ENCODE results near the gene KCNQ1. TPM values are rescaled to one million over a fixed set of nuclear protein-coding genes. Genes with fewer than 3 reads are reported as not detected.

Gene KCNQ1
- polyA plus RNA-seq, 1 donor from 2014 or later = not detected

DNA sequence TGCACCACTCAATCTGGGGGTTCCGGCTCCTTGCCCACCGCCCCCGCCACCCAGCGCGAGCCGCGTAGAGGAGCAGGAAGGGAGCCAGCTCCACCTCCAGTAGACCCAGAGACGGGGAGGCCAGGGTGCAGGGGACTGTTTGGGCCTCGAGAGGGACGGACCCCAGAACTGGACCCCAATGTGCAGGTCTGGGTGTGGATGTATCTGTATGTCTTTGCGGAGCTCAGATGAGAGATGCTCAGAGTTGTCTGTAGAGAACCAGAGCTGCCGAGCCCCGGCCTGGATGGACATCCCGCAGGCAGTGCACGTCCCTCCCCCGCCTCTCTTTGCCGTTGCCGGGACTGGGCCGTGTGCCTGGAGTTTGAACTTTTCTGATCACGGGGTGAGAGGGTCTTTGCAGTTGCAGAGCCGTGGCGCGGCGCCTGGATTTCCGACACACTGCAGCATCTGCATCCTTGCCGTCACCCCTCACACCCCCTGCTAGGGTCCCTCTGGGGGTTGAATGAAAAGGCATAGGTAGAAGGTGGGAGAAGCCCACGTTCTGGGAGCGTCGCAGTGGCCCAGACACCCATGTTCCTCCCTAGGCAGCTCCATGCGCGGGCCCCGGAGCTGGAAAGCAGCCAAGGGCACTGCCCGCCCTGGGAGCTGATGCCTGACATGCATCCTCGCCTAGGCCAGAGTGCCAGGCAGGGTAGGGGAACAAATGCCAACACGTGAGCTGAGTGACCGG is 105.2 kb downstream of the KCNQ1 start:
- H3F3A ChIP-seq (ENCODE audit: insufficient read depth, low read length, poor library complexity, severe bottlenecking) = no peaks in the 10 kb centered on the region
- no peaks in the 10 kb centered on the region for H3K9me3 ChIP-seq (ENCODE audit: low read length)
- H3K4me3 ChIP-seq (ENCODE audit: low read length) = no peak overlapping the region
- H4K20me1 ChIP-seq (ENCODE audit: insufficient read depth) = no peaks in the 10 kb centered on the region
- H3K4me2 ChIP-seq (ENCODE audit: low read length) = no peak overlapping the region
- no peaks in the 10 kb centered on the region for H3K36me3 ChIP-seq (ENCODE audit: insufficient read depth, low read length)
- TF ChIP-seq, protein P1, sequence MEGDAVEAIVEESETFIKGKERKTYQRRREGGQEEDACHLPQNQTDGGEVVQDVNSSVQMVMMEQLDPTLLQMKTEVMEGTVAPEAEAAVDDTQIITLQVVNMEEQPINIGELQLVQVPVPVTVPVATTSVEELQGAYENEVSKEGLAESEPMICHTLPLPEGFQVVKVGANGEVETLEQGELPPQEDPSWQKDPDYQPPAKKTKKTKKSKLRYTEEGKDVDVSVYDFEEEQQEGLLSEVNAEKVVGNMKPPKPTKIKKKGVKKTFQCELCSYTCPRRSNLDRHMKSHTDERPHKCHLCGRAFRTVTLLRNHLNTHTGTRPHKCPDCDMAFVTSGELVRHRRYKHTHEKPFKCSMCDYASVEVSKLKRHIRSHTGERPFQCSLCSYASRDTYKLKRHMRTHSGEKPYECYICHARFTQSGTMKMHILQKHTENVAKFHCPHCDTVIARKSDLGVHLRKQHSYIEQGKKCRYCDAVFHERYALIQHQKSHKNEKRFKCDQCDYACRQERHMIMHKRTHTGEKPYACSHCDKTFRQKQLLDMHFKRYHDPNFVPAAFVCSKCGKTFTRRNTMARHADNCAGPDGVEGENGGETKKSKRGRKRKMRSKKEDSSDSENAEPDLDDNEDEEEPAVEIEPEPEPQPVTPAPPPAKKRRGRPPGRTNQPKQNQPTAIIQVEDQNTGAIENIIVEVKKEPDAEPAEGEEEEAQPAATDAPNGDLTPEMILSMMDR (IDR thresholded peaks at IDR 0.05; ENCODE audit: poor library complexity, severe bottlenecking) = no peak
- TF ChIP-seq, protein P2, sequence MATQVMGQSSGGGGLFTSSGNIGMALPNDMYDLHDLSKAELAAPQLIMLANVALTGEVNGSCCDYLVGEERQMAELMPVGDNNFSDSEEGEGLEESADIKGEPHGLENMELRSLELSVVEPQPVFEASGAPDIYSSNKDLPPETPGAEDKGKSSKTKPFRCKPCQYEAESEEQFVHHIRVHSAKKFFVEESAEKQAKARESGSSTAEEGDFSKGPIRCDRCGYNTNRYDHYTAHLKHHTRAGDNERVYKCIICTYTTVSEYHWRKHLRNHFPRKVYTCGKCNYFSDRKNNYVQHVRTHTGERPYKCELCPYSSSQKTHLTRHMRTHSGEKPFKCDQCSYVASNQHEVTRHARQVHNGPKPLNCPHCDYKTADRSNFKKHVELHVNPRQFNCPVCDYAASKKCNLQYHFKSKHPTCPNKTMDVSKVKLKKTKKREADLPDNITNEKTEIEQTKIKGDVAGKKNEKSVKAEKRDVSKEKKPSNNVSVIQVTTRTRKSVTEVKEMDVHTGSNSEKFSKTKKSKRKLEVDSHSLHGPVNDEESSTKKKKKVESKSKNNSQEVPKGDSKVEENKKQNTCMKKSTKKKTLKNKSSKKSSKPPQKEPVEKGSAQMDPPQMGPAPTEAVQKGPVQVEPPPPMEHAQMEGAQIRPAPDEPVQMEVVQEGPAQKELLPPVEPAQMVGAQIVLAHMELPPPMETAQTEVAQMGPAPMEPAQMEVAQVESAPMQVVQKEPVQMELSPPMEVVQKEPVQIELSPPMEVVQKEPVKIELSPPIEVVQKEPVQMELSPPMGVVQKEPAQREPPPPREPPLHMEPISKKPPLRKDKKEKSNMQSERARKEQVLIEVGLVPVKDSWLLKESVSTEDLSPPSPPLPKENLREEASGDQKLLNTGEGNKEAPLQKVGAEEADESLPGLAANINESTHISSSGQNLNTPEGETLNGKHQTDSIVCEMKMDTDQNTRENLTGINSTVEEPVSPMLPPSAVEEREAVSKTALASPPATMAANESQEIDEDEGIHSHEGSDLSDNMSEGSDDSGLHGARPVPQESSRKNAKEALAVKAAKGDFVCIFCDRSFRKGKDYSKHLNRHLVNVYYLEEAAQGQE (IDR thresholded peaks at IDR 0.05; ENCODE audit: borderline replicate concordance) = no peak
- TF ChIP-seq MXI1 (conservative IDR thresholded peaks at IDR 0.05; ENCODE audit: poor library complexity, severe bottlenecking) = no peak
- no peak for TF ChIP-seq POLR2AphosphoS5 (IDR thresholded peaks at IDR 0.05)
- no peak for TF ChIP-seq SMC3 (conservative IDR thresholded peaks at IDR 0.05; ENCODE audit: poor library complexity)
- no peak for TF ChIP-seq RAD21 (conservative IDR thresholded peaks at IDR 0.05)
- TF ChIP-seq EZH2 (IDR thresholded peaks at IDR 0.05; ENCODE audit: borderline replicate concordance, insufficient read depth, low read length, poor library complexity, severe bottlenecking) = no peak
- TF ChIP-seq TAF1 (IDR thresholded peaks at IDR 0.05; ENCODE audit: low read depth) = no peak
- TF ChIP-seq EP300 (conservative IDR thresholded peaks at IDR 0.05; ENCODE audit: poor library complexity, severe bottlenecking) = no peak
- no peaks in the 10 kb centered on the region for H3K27me3 ChIP-seq (ENCODE audit: insufficient read depth, low read depth, low read length)
- no peaks in the 10 kb centered on the region for H3K79me2 ChIP-seq (replicated peaks; ENCODE audit: insufficient read depth, low read length)
- H3K27ac ChIP-seq (ENCODE audit: low read length) = no peak overlapping the region
- H3K9me2 ChIP-seq (ENCODE audit: insufficient read depth, low read length) = no peaks in the 10 kb centered on the region
- no peak overlapping the region for H3K9ac ChIP-seq (ENCODE audit: low read length)
- no peak overlapping the region for H2AFZ ChIP-seq (ENCODE audit: low read depth, low read length)

DNA sequence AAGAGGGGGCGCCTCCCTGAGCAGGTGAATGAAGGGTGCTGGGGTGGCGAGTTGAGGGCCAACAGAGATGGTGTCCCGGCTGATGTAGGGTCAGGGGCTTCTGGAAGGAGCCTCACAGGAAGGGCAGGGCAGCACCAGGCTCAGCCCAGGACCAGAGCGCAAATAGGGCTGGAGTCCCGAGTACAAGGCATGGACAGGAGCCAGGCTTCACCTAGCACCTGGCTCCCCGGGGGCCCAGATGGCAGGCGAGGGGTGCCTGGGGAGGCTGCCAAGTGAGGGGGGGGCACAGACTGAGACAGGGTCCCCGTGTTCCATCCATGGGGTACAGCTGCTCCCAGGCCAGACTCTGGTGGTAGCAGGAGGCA is 105.8 kb downstream of the KCNQ1 start:
- H4K20me1 ChIP-seq (ENCODE audit: insufficient read depth) = no peaks in the 10 kb centered on the region
- TF ChIP-seq EZH2 (IDR thresholded peaks at IDR 0.05; ENCODE audit: borderline replicate concordance, insufficient read depth, low read length, poor library complexity, severe bottlenecking) (no peak), MXI1 (conservative IDR thresholded peaks at IDR 0.05; ENCODE audit: poor library complexity, severe bottlenecking) (no peak), RAD21 (conservative IDR thresholded peaks at IDR 0.05) (no peak), TAF1 (IDR thresholded peaks at IDR 0.05; ENCODE audit: low read depth) (no peak), EP300 (conservative IDR thresholded peaks at IDR 0.05; ENCODE audit: poor library complexity, severe bottlenecking) (no peak), POLR2AphosphoS5 (IDR thresholded peaks at IDR 0.05) (no peak), SMC3 (conservative IDR thresholded peaks at IDR 0.05; ENCODE audit: poor library complexity) (no peak)
- TF ChIP-seq, protein P1 (IDR thresholded peaks at IDR 0.05; ENCODE audit: poor library complexity, severe bottlenecking) = no peak
- TF ChIP-seq, protein P2 (IDR thresholded peaks at IDR 0.05; ENCODE audit: borderline replicate concordance) = no peak
- no peak overlapping the region for H2AFZ ChIP-seq (ENCODE audit: low read depth, low read length)
- H3K4me2 ChIP-seq (ENCODE audit: low read length) = no peak overlapping the region
- no peak overlapping the region for H3K4me3 ChIP-seq (ENCODE audit: low read length)
- no peaks in the 10 kb centered on the region for H3K9me3 ChIP-seq (ENCODE audit: low read length)
- no peaks in the 10 kb centered on the region for H3K9me2 ChIP-seq (ENCODE audit: insufficient read depth, low read length)
- no peak overlapping the region for H3K9ac ChIP-seq (ENCODE audit: low read length)
- no peaks in the 10 kb centered on the region for H3F3A ChIP-seq (ENCODE audit: insufficient read depth, low read length, poor library complexity, severe bottlenecking)
- no peaks in the 10 kb centered on the region for H3K79me2 ChIP-seq (replicated peaks; ENCODE audit: insufficient read depth, low read length)
- no peaks in the 10 kb centered on the region for H3K27me3 ChIP-seq (ENCODE audit: insufficient read depth, low read depth, low read length)
- H3K27ac ChIP-seq (ENCODE audit: low read length) = no peak overlapping the region
- no peaks in the 10 kb centered on the region for H3K36me3 ChIP-seq (ENCODE audit: insufficient read depth, low read length)

Measured in neural cell (in vitro differentiated cells).